Measurements from ENCODE around the gene MTARC1.

GRCh38 chr1:220748936-220749335 lies 37.8 kb upstream of the MTARC1 start:
- no peak for TF ChIP-seq CTCF (IDR thresholded peaks at IDR 0.05)
- TF ChIP-seq POLR2A (IDR thresholded peaks at IDR 0.05), result no peak
- no peak for TF ChIP-seq EP300 (IDR thresholded peaks at IDR 0.05; ENCODE audit: low read depth)
